GM18526 (cell line): ENCODE results near the gene ADAMTSL1.

ENCODE experiments used
- POLR2A ChIP-seq: IDR thresholded peaks from 3 replicates; pipeline ENCODE4 v1.6.1; 2011; ENCODE audit not compliant: insufficient read length; ENCODE audit errors: extremely low read depth

Gene ADAMTSL1

DNA sequence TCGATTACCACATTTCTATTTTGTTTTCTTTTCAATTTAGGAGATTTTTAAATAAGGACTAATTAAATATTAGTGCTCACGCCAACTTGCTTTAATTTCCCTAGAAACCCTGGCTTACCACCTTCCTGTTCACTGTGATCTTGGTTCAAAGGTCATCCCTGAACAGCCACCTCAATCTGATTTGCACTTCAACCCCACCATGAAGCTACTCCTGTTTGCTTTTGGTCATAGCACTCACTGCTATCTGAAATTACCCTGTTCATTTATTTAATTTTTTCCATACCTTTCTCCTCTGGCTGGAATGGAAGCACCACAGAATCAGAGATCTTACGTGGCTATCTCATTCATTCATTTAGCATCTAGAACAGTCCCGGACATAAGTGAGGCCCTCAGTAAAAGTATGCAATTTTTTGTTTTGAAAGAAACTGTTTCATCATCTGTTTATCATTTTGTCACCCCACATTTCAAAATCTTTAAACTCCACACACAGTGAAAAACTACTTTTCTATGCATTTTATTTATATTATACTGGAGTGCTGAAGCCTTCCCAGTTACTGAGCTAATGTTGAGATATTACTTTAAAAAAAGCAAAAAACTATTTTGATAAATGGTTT is 17.2 kb upstream of the ADAMTSL1 start:
- no peak for TF ChIP-seq POLR2A

GRCh38 chr9:18457510-18457909 is 16.4 kb upstream of the ADAMTSL1 start:
- TF ChIP-seq POLR2A, result no peak

DNA sequence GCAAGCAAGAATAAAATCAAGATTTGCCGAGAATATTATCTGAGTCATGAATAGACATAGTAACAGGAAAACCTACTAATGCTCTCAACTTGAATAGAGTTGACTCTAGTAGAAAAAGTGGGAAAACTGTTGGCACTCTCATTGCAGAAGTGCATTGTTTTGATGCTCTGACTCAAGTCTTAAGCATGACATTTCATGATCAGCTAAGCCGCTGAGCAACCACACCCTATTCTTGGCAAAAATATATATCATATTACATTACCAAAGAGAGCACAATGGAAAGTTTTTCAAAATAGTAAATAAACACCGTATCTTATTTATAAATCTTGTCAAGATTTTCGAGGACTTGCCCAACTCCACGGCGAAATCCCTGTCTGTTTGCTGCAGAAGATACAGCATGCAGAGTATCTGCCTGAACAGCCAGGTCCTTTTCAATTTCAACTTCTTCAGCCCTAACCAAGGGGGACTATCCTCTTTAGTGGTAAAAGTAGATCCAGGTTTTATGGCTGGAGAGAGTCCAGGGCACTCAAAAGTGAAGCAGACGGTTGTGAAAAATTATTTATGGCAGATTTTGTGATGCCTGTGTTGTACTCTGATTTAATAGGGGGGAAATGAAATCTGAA is 13.9 kb upstream of the ADAMTSL1 start:
- no peak for TF ChIP-seq POLR2A

GRCh38 chr9:18461496-18461895 is 12.5 kb upstream of the ADAMTSL1 start:
- TF ChIP-seq POLR2A, result no peak

DNA sequence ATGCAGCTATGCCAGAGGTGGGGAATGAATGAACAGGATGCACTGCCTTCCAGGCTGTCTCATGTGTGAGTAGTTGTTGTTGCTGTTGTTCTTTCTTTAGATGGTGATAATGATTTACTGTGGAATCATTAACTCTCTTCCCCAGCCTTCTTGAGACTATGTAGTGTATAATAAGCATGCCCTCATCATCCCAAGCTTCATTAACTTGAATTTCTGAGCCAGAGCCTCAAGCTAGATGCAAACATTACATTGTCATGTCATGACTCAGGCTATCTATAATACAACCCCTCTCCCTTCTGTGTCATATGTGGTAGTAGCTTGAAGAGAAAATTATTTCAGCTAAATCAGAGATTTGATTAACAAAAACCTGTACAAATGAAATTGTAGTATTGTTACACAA is 10.0 kb upstream of the ADAMTSL1 start:
- no peak for TF ChIP-seq POLR2A

GRCh38 chr9:18466101-18466500 is 7.9 kb upstream of the ADAMTSL1 start:
- TF ChIP-seq POLR2A, result no peak

- TF ChIP-seq POLR2A, result no peak
Measured at GRCh38 chr9:18467696-18468095, 6.3 kb upstream of the ADAMTSL1 start.

DNA sequence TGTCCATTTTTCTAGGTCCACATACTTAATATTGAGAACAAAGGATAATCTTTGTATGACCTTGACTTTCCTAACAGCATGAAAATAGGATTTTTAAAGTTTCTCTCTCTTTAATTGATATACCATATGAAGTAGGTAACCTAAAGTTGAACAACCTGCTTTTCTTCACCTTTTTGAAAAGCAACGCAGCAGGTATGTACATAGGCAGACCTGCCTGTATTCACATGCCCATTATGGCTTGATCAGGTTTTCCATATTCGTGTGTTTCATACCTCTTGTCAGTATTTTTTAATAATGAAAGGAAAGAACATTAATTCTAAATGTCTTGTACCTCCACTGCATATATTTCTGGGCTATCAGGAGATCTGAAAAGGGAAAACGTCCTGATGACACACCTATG is 1.5 kb upstream of the ADAMTSL1 start:
- TF ChIP-seq POLR2A, result no peak

GRCh38 chr9:18472841-18473251 is 1.1 kb upstream of the ADAMTSL1 start:
- TF ChIP-seq POLR2A, result no peak

- TF ChIP-seq POLR2A, result no peak
Measured at GRCh38 chr9:18474783-18475182, 830 bp downstream of the ADAMTSL1 start.

DNA sequence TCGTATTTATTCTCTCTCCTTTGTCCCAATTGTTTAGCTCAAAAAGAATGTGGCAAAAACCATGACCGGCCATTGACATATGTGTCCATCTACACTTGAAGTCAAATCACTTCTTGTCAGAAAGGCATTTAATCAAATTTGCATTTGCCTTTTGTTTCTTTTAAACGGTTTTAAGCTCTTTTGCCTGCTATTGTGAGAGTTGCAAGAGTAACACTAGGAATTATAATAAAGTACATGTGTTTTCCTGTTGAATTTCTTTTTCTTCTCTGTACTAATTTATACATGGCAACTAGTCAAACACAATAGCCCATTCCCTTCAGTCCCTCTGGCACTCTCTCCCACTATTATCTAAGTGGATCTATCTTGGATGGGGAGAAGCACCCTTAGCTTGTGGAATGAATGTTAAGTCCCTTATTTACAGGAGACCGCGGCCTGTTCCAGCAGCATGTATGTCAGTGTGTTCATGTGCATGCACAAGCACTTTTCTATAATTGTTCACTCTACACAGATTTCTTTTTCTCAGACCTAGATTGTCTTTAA is 3.2 kb downstream of the ADAMTSL1 start:
- TF ChIP-seq POLR2A, result no peak

DNA sequence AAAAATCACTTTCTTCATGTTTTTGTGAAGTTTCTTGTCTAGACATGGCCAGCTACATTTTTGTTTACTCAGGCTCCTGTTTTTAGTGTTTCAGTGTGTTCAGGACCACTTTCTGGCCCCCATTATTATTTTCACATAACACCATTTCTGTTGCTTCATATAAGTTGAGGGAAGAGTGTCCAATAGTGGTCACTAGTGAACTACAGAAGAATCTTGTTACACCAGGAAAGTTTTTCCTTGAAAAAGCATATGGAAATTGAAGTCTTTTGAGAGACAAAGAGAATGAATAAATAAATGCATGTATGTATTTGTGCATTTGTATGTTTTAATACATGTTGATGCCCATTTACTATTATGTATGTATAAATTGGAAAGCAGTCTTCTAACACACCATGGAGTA is 3.8 kb downstream of the ADAMTSL1 start:
- no peak for TF ChIP-seq POLR2A

- no peak for TF ChIP-seq POLR2A
Measured at GRCh38 chr9:18478501-18479361, 4.8 kb downstream of the ADAMTSL1 start.

DNA sequence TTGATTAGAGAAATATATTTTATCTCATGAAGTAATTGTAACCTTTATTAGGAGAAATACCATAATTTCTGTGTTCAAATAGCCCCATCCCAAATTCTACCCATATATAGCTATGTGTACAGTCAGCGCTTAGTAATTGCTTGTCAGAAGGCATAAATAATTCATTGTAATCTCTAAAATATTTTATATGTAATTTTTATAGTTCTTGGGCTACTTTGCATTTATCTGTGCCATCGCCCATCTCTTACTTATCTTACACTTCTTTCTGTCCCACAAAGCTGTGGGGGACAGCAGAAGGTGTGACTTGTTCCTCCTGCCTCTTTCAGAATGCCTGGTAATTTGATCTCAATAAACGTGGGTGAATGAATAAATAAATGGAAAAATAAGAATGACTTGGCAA is 5.5 kb downstream of the ADAMTSL1 start:
- TF ChIP-seq POLR2A, result no peak

GRCh38 chr9:18480662-18481093 is 6.7 kb downstream of the ADAMTSL1 start:
- TF ChIP-seq POLR2A, result no peak

DNA sequence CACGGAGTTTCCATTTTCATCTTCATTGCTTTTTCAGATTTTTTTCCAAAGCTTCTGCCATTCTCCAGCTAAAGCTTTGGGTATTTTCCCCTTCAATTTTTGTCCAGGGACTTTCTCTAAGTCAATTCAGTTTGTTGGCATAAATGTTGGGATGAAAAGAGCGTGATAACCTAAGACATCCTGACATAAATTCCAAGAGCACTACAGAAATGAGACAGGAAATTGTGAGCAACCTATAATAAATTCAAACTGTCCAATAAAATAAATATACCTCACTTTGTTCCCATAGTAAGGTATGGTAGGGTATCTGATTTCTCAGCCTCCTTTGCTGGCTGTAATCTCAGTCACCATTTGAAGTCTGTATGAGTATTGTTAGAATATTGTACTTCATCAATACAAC is 8.4 kb downstream of the ADAMTSL1 start:
- no peak for TF ChIP-seq POLR2A
